HS-27A (cell line): ENCODE measurements around the gene GPX4.

ENCODE experiments used
- DNase-seq: peaks from one replicate; pipeline ENCODE4 v3.0.0-alpha.2; 2012; ENCODE audit warnings: low read depth, missing footprints

The GPX4 gene

GRCh38 chr19:1102407-1103131, 1.2 kb upstream of the GPX4 start:
- peak; percentile 98 for DNase-seq

- DNase-seq = no peak
Observed at GRCh38 chr19:1103132-1103707, 574 bp upstream of the GPX4 start.

GRCh38 chr19:1104311-1105007, 665 bp downstream of the GPX4 start:
- no peak for DNase-seq

- no peak for DNase-seq
Observed at GRCh38 chr19:1105008-1105872, 1.4 kb downstream of the GPX4 start.

GRCh38 chr19:1105873-1106840, 2.4 kb downstream of the GPX4 start:
- DNase-seq = no peak

- no peak for DNase-seq
Observed at GRCh38 chr19:1106841-1107660, 3.3 kb downstream of the GPX4 start.

- no peak for DNase-seq
Observed at GRCh38 chr19:1107661-1108261, 4.0 kb downstream of the GPX4 start.

GRCh38 chr19:1108291-1109031, 4.7 kb downstream of the GPX4 start:
- no peak for DNase-seq

GRCh38 chr19:1109032-1109551, 5.3 kb downstream of the GPX4 start:
- DNase-seq = no peak

- DNase-seq = no peak
Observed at GRCh38 chr19:1109697-1110671, 6.2 kb downstream of the GPX4 start.

GRCh38 chr19:1110809-1111640, 7.2 kb downstream of the GPX4 start:
- no peak for DNase-seq

- no peak for DNase-seq
Observed at GRCh38 chr19:1111641-1112267, 8.0 kb downstream of the GPX4 start.

GRCh38 chr19:1112268-1113029, 8.7 kb downstream of the GPX4 start:
- no peak for DNase-seq

GRCh38 chr19:1113030-1113985, 9.5 kb downstream of the GPX4 start:
- no peak for DNase-seq
